Measurements from ENCODE around the gene NELFA. TPM values are rescaled to one million over a fixed set of nuclear protein-coding genes. Genes with fewer than 3 reads are reported as not detected.

The NELFA gene
- polyA plus RNA-seq, 1 donor: 37.3 TPM

DNA sequence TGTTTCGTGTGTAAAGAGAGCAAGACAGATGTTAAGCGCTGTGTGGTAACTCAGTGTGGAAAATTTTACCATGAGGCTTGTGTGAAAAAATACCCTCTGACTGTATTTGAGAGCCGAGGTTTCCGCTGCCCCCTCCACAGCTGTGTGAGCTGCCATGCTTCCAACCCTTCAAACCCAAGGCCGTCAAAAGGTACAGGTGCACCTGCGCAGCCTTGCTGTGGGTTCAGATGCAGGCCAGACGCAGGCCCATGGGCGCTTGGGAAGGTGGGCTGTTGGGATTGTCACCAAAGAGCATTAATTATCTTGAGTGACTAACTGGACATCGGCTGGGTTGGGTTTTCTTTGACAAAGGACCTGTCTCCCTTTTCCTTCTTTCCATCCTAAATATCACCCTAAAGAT, 55.4 kb downstream of the NELFA start:
- H3K27me3 ChIP-seq (ENCODE audit: control insufficient read depth, insufficient read depth, low read length): no peaks in the 10 kb centered on the region
- no peaks in the 10 kb centered on the region for H3K9me3 ChIP-seq (ENCODE audit: control insufficient read depth, low read depth, low read length)
- no peak overlapping the region for H3K4me3 ChIP-seq (ENCODE audit: low read length)
- no peak for DNase-seq
- H3K36me3 ChIP-seq (ENCODE audit: control insufficient read depth, insufficient read depth, low read length): peaks cover 76% of the 10 kb centered on the region
- no CpG with 5 or more reads among the region's 9 CpGs for WGBS (ENCODE audit: insufficient coverage, low lambda C conversion rate)
- H3K27ac ChIP-seq (ENCODE audit: low read length): no peak overlapping the region
- H3K4me1 ChIP-seq (ENCODE audit: control insufficient read depth, insufficient read depth, low read length): no peaks in the 10 kb centered on the region

- H3K4me1 ChIP-seq (ENCODE audit: control insufficient read depth, insufficient read depth, low read length): no peaks in the 10 kb centered on the region
- no peak overlapping the region for H3K4me3 ChIP-seq (ENCODE audit: low read length)
- no peaks in the 10 kb centered on the region for H3K9me3 ChIP-seq (ENCODE audit: control insufficient read depth, low read depth, low read length)
- DNase-seq: no peak
- peaks cover 70% of the 10 kb centered on the region for H3K36me3 ChIP-seq (ENCODE audit: control insufficient read depth, insufficient read depth, low read length)
- no peaks in the 10 kb centered on the region for H3K27me3 ChIP-seq (ENCODE audit: control insufficient read depth, insufficient read depth, low read length)
- H3K27ac ChIP-seq (ENCODE audit: low read length): no peak overlapping the region
- WGBS (ENCODE audit: insufficient coverage, low lambda C conversion rate): no CpG with 5 or more reads among the region's 5 CpGs
Measured at GRCh38 chr4:1952719-1953118, 56.1 kb downstream of the NELFA start.

DNA sequence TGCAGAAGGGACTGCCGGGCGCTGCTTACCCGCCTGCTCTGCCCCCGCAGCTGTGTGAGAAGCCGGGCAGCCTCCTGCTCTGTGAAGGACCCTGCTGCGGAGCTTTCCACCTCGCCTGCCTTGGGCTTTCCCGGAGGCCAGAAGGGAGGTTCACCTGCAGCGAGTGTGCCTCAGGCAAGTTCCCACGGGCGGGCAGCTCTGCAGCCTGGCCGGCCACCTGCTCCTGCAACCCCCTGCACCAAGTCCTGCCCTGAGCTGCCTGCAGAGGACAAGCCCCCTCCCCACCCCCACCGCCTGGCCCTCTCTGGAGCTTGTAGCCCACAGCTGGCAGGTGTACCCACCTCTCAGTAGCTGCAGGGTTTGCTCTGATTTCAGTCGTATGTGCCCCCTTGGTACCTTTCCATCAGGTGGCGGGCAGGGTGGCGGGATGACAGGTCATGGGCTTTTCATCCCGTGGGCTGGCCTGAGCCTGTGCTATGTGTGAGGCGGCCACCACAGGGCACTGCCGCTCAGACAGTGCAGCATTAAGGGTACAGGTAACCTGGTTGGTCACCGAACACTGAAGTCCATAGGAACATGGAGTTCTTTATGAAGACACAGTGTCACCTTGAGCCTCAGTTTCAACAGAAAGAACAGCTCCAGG, 56.6 kb downstream of the NELFA start:
- Histone ChIP-seq H3K4me1 (ENCODE audit: control insufficient read depth, insufficient read depth, low read length) (no peaks in the 10 kb centered on the region), H3K27me3 (ENCODE audit: control insufficient read depth, insufficient read depth, low read length) (no peaks in the 10 kb centered on the region), H3K36me3 (ENCODE audit: control insufficient read depth, insufficient read depth, low read length) (peaks cover 66% of the 10 kb centered on the region), H3K27ac (ENCODE audit: low read length) (no peak overlapping the region), H3K4me3 (ENCODE audit: low read length) (no peak overlapping the region), H3K9me3 (ENCODE audit: control insufficient read depth, low read depth, low read length) (no peaks in the 10 kb centered on the region)
- no CpG with 5 or more reads among the region's 20 CpGs for WGBS (ENCODE audit: insufficient coverage, low lambda C conversion rate)
- DNase-seq: no peak

DNA sequence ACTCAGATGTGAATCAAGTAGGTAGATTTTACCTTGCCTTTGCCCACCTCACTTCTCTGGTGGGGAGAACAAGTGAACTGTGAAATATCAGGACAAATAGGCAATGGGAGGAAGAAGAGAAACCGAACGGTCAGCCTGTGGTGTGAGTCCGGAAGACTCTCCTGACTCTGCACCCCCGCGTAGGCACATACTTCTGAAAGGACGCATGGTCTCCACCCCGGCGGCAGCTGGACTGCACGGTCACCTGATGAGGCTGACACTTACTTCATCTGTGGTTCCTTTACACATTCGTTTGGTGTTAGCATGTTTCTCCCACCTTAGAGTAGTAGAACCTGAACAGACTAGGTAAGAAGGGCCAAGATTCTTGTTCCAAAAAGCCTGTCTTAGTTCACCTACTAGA, 58.4 kb downstream of the NELFA start:
- Histone ChIP-seq H3K4me3 (ENCODE audit: low read length) (no peak overlapping the region), H3K4me1 (ENCODE audit: control insufficient read depth, insufficient read depth, low read length) (no peaks in the 10 kb centered on the region), H3K36me3 (ENCODE audit: control insufficient read depth, insufficient read depth, low read length) (peaks cover 56% of the 10 kb centered on the region), H3K27me3 (ENCODE audit: control insufficient read depth, insufficient read depth, low read length) (no peaks in the 10 kb centered on the region), H3K27ac (ENCODE audit: low read length) (no peak overlapping the region), H3K9me3 (ENCODE audit: control insufficient read depth, low read depth, low read length) (no peaks in the 10 kb centered on the region)
- no CpG with 5 or more reads among the region's 10 CpGs for WGBS (ENCODE audit: insufficient coverage, low lambda C conversion rate)
- no peak for DNase-seq

- H3K4me1 ChIP-seq (ENCODE audit: control insufficient read depth, insufficient read depth, low read length): no peaks in the 10 kb centered on the region
- no peak for DNase-seq
- WGBS (ENCODE audit: insufficient coverage, low lambda C conversion rate): no CpG with 5 or more reads among the region's 8 CpGs
Measured at GRCh38 chr4:1948892-1949436, 59.8 kb downstream of the NELFA start.

DNA sequence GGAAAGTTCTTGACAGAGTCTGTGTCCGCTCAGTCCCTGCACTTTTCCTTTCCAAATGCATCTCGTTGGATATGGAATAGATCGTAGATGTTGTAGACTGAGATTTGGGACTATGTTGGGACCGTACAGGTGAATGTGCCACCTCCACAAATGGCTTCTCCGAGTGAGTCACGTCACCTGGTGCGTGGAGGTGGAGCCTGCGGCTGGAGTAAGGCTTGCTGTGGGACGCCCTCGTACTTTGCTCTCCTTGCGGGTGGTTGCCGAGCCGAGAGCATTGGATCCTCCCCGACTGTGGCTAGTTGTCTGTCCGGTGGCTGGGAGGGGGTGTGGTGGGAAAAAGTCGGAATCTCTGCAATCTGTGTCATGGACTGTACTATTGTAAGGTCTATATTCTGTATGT, 60.5 kb downstream of the NELFA start:
- no peak overlapping the region for H3K4me3 ChIP-seq (ENCODE audit: low read length)
- WGBS (ENCODE audit: insufficient coverage, low lambda C conversion rate): no CpG with 5 or more reads among the region's 16 CpGs
- no peaks in the 10 kb centered on the region for H3K27me3 ChIP-seq (ENCODE audit: control insufficient read depth, insufficient read depth, low read length)
- DNase-seq: no peak
- H3K36me3 ChIP-seq (ENCODE audit: control insufficient read depth, insufficient read depth, low read length): peaks cover 49% of the 10 kb centered on the region
- no peaks in the 10 kb centered on the region for H3K4me1 ChIP-seq (ENCODE audit: control insufficient read depth, insufficient read depth, low read length)
- no peak overlapping the region for H3K27ac ChIP-seq (ENCODE audit: low read length)
- no peaks in the 10 kb centered on the region for H3K9me3 ChIP-seq (ENCODE audit: control insufficient read depth, low read depth, low read length)

More at GRCh38 chr4:1948892-1949436, 59.8 kb downstream of the NELFA start:
- H3K4me3 ChIP-seq (ENCODE audit: low read length): no peak overlapping the region
- no peak overlapping the region for H3K27ac ChIP-seq (ENCODE audit: low read length)
- H3K9me3 ChIP-seq (ENCODE audit: control insufficient read depth, low read depth, low read length): no peaks in the 10 kb centered on the region
- peaks cover 45% of the 10 kb centered on the region for H3K36me3 ChIP-seq (ENCODE audit: control insufficient read depth, insufficient read depth, low read length)
- no peaks in the 10 kb centered on the region for H3K27me3 ChIP-seq (ENCODE audit: control insufficient read depth, insufficient read depth, low read length)

DNA sequence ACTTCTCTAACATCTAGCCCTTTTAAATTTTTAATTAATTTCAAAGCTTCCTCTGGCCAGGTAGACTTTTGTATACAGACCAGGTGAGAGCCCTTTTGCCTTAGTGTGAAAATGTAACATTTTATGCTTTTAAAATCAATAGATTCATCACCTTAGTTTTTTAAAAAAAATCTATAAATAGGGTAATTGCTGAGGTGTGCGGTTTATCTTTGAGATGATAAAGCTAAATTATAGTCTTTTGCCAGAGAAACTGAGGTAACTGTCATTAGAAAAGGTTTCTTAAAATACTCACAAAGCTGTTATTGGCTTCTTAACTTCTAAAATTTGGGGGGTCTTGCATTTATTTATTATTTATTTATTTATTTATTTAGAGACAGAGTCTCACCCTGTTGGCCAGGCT, 62.9 kb downstream of the NELFA start:
- H3K4me1 ChIP-seq (ENCODE audit: control insufficient read depth, insufficient read depth, low read length): no peaks in the 10 kb centered on the region
- H3K27ac ChIP-seq (ENCODE audit: low read length): no peak overlapping the region
- WGBS (ENCODE audit: insufficient coverage, low lambda C conversion rate): no CpG with 5 or more reads among the region's 1 CpG
- no peaks in the 10 kb centered on the region for H3K9me3 ChIP-seq (ENCODE audit: control insufficient read depth, low read depth, low read length)
- no peak overlapping the region for H3K4me3 ChIP-seq (ENCODE audit: low read length)
- H3K27me3 ChIP-seq (ENCODE audit: control insufficient read depth, insufficient read depth, low read length): no peaks in the 10 kb centered on the region
- no peak for DNase-seq
- peaks cover 41% of the 10 kb centered on the region for H3K36me3 ChIP-seq (ENCODE audit: control insufficient read depth, insufficient read depth, low read length)

DNA sequence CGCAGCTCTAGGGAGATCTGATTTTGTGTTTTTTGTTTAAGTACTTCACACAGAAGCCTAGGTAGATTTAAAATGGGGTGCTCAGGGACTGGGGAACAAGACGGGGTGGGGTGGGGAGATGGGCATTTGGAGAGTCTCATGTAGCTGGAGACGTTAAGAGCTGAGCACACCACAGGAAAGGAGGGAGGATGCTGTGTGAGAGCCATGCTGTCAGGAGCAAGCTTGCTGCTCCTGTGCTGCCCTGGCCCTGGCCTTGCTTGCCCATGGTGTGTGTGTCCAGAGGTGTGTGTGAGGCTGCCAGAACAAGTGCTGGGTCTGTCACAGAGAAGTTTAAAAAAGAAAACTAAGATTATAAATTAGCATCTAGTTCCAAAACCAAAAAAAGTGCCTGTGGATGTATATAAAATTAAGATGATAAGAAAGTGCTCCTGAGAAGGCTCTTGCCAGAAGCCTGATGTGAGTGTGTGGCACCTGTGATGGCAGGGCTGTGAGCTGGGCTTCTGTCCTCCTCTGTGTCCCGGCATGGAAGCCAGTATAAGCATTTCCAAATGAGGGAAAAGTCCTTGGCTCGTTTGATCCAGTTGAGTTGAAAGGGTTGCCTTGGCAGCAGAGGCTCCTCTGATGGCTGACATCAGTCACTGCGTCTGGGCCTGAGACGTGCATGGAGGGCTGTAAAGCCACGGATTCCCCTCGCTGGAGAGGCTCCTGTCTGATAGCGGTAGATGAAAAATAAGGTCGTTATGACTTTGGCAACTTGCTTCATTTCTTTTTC, 63.5 kb downstream of the NELFA start:
- H3K27ac ChIP-seq (ENCODE audit: low read length): no peak overlapping the region
- H3K9me3 ChIP-seq (ENCODE audit: control insufficient read depth, low read depth, low read length): no peaks in the 10 kb centered on the region
- no peaks in the 10 kb centered on the region for H3K27me3 ChIP-seq (ENCODE audit: control insufficient read depth, insufficient read depth, low read length)
- WGBS (ENCODE audit: insufficient coverage, low lambda C conversion rate): no CpG with 5 or more reads among the region's 11 CpGs
- no peaks in the 10 kb centered on the region for H3K4me1 ChIP-seq (ENCODE audit: control insufficient read depth, insufficient read depth, low read length)
- no peak overlapping the region for H3K4me3 ChIP-seq (ENCODE audit: low read length)
- DNase-seq: no peak
- H3K36me3 ChIP-seq (ENCODE audit: control insufficient read depth, insufficient read depth, low read length): peaks cover 42% of the 10 kb centered on the region

GRCh38 chr4:1943928-1944327, 64.8 kb downstream of the NELFA start:
- WGBS (ENCODE audit: insufficient coverage, low lambda C conversion rate): no CpG with 5 or more reads among the region's 7 CpGs
- H3K9me3 ChIP-seq (ENCODE audit: control insufficient read depth, low read depth, low read length): no peaks in the 10 kb centered on the region

DNA sequence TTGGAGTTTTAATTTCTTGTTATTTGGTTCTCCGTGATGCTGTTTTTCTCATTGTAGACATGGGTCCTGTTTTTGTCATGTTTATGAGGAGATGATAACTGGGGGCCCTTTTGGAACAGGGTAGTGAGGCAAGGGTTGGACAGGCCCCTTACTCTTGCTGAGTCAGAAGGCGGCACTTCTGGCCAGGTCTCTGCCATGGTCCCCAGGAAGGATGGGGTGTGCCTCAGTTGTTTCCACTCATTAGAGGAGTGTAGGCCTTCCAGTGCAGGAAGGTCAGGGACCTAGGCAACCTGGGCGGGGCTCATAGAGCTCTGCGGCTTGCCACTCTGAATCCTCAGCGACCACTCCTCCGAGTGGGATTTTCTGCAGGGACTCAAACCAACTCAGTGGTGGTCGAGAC, 68.2 kb downstream of the NELFA start:
- no peak for DNase-seq
- H3K27ac ChIP-seq (ENCODE audit: low read length): no peak overlapping the region
- H3K36me3 ChIP-seq (ENCODE audit: control insufficient read depth, insufficient read depth, low read length): peaks cover 48% of the 10 kb centered on the region
- no CpG with 5 or more reads among the region's 7 CpGs for WGBS (ENCODE audit: insufficient coverage, low lambda C conversion rate)
- H3K4me3 ChIP-seq (ENCODE audit: low read length): no peak overlapping the region
- no peaks in the 10 kb centered on the region for H3K4me1 ChIP-seq (ENCODE audit: control insufficient read depth, insufficient read depth, low read length)
- H3K9me3 ChIP-seq (ENCODE audit: control insufficient read depth, low read depth, low read length): no peaks in the 10 kb centered on the region
- no peaks in the 10 kb centered on the region for H3K27me3 ChIP-seq (ENCODE audit: control insufficient read depth, insufficient read depth, low read length)

More at GRCh38 chr4:1943928-1944327, 64.8 kb downstream of the NELFA start:
- no peak overlapping the region for H3K27ac ChIP-seq (ENCODE audit: low read length)
- no peaks in the 10 kb centered on the region for H3K27me3 ChIP-seq (ENCODE audit: control insufficient read depth, insufficient read depth, low read length)
- no peak for DNase-seq
- H3K36me3 ChIP-seq (ENCODE audit: control insufficient read depth, insufficient read depth, low read length): peaks cover 41% of the 10 kb centered on the region
- H3K4me1 ChIP-seq (ENCODE audit: control insufficient read depth, insufficient read depth, low read length): no peaks in the 10 kb centered on the region
- no peak overlapping the region for H3K4me3 ChIP-seq (ENCODE audit: low read length)

Data from large intestine (tissue), 3 donors.